Left renal cortex interstitium (tissue), 4 donors: ENCODE measurements around the gene CSDE1. TPM values are rescaled to one million over a fixed set of nuclear protein-coding genes. Genes with fewer than 3 reads are reported as not detected.

Source experiments
- DNase-seq, 4 donors: peaks; one replicate each; pipeline ENCODE4 v3.0.0-alpha.2; 2013; ENCODE audit warnings: low read depth in 4 of 4, low spot score in 2 of 4, missing footprints in 1 of 4
- polyA plus RNA-seq, 4 donors: library from polyadenylated mRNA; unstranded; fragments of 120-200 nt; gene quantifications; one replicate each; pipeline ENCODE4 v1.2.1, GENCODE V29; 2013; ENCODE audit not compliant: insufficient read length in 4 of 4

CSDE1 gene
- polyA plus RNA-seq, 4 donors = 370 to 480 (median 422) TPM

DNA sequence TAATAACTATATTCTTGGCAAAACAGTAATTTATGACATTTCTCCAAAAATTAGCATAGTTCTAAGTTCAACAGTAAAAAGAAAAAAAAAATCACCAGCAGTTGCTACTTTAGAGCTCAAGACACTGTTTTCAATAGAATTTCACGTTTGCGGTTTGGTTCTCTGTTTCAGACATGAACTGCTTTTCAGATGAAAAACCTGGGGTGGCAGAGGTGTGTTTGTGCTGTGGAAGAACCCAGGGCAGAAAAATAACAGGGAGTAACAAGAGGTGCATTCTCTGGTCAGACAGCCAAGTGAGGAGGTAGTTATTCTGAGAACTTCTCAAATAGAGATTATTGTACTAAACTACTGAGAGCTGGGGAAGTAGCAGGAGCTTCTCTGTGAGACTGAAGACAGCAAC, 50.2 kb downstream of the CSDE1 start:
- no peak for DNase-seq

- no peak for DNase-seq
Observed at GRCh38 chr1:114703242-114703641, 54.5 kb downstream of the CSDE1 start.

DNA sequence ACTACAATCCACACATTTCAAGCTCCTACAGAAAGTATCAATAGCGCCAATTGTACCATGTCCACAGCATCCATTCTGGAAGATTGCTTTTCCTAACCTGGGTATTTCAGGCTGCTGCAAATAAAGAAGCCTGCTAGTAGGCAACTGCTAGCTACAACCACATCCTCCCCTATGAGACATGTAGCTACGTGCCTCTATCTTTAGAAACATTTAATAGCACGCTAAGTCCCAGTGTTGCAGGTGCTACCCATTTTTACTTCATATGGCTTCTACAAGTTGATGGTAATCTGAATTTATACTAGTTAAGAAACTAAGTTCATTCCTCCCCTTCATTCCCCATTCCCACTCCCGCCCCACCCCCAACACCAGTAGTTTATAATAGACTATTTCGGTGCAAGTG, 55.0 kb downstream of the CSDE1 start:
- no peak for DNase-seq

DNA sequence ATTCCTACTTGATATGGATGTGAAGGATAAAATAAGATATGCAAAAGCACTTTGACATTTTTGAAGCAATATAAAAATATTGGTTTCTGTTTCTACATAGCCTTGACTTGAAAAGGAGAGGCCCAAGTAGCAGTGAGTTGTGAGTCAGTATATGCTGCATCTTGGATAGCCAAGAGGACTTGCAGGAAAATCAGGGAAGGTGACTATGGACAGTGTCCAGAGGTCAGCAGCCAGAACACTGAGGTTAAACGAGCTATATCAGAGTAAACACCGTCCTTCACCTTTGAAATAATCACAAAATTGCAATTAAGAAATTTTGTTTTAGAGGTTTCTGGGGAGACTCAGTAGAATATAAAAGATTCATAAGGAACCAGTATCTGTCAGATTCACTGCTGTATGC, 55.9 kb downstream of the CSDE1 start:
- no peak for DNase-seq

- no peak for DNase-seq
Observed at GRCh38 chr1:114700036-114700600, 57.7 kb downstream of the CSDE1 start.

DNA sequence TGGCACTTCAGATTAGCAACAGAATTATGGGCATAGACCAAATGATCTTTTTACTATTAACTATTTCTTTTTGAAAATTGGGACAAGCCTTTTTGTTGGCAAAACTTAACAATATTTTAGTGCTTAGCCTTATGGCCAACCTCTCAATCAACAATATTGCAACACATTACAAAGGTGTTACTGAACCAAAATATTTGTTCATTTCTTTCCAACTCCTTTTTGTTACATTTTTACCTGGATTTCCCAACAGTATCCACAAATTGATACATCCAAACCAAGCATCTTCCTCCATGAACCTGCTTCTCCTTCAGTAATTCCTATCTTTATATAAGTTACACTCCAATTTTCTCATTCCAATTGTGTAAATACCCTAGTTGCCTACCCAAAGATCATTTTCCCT, 61.0 kb downstream of the CSDE1 start:
- DNase-seq = no peak

GRCh38 chr1:114695430-114696058, 62.2 kb downstream of the CSDE1 start, which contains the start of gene AMPD1:
Gene AMPD1 (minus strand): TSS chr1:114695546. CDS start chr1:114695471, 75 bp downstream.
- no peak for DNase-seq

DNA sequence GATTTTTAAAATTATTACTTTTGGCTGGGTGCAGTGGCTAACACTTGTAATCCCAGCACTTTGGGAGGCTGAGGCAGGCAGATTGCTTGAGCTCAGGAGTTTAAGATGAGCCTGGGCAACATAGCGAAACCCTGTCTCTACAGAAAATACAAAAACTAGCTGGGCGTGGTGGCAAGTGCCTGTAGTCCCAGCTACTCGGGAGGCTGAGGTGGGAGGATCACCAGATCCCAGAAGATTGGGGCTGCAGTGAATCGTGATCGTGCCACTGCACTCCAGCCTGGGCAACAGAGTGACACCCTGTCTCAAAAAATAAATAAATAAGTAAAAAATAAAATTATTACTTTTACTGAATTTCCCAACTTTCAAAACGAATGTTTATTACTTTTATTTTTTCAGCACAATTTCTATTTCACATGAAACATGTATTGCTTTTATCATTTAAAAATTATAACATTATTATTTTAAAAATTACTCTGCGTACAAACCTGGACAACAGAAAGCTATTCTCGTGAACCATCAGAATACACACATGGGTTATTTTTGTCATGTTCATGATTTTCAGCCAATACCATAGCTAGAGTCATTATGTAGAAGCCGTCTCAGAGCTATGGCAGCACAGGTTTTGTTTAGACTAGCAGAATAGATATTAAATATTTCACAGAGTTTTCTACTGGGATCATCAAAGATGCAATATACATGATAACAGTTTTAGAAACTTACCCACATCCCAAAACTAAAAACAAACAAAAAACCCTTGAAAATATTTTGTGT, 63.1 kb downstream of the CSDE1 start:
- DNase-seq = no peak

- no peak for DNase-seq
Observed at GRCh38 chr1:114692947-114693346, 64.8 kb downstream of the CSDE1 start.

DNA sequence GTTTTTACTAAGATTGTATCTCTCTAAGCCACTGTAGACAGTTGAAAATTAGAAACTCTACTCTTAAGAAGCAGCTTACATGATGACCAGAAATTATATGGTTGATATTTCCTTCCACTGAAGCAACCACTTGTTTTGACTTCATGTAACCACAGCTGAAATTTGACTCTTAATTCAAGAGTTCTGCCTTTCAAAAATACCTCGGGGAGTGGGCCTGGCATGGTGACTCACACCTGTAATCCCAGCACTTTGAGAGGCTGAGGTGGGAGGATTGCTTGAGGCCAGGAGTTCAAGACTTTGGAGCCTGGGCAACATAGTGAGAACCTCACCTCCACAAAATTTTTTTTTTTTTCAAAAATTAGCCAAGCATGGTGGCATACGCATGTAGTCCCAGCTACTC, 66.7 kb downstream of the CSDE1 start:
- DNase-seq = no peak

DNA sequence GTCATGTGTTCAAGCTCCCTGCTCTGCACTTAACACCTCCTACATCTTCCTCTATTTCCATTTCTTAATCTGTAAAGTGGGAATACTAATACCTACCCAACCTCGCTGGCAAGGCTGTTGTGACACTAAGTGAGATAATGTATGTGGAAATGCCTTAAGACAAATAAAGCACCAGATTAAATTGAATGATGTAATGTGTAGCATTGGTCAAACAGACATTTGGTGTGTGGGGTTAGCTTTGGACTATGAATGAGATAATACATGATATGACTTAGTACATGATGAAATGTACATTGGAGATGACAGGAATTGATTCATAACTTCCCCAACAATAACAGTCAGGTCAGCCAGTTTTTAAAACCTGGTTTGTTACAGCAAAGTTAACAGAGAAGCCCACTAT, 67.6 kb downstream of the CSDE1 start:
- no peak for DNase-seq

DNA sequence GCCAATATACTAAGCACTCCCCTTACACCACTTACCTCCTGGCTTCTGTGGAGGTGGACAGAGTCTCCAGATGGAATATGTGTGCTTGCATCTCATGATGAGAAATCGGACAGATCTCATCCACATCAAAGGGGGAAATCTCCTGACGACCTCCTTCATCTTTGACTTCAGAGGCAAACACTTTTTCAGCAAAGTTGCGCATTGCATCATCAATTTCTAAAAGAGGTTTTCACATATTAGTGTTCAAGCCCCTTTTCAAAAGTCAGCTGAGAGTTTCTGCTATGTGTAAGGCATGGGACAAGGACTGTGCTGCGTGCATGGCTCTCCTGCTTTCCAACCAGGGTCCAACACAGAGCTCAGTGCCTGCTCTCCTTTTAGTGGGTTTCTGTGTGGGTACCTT, 69.3 kb downstream of the CSDE1 start:
- DNase-seq = no peak

DNA sequence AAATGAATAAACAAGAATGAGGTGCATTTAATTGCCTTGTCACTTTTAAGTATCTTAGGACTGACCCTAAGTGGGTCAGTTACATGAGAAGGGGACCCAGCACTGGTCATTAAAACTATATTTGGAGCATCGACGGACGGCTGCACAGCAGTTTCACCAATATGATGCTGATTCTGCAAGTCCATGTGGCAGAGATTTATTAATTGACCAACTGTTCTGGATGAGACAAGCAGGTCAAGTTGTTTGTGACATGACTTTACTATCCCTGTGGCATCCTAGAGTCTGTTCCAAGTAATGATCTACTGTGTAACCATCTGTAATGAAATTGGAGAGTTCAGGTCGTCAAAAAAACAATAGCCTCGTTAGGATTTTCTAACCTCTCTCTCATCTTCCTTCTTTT, 71.9 kb downstream of the CSDE1 start:
- no peak for DNase-seq

- no peak for DNase-seq
Observed at GRCh38 chr1:114677691-114678090, 80.1 kb downstream of the CSDE1 start.

DNA sequence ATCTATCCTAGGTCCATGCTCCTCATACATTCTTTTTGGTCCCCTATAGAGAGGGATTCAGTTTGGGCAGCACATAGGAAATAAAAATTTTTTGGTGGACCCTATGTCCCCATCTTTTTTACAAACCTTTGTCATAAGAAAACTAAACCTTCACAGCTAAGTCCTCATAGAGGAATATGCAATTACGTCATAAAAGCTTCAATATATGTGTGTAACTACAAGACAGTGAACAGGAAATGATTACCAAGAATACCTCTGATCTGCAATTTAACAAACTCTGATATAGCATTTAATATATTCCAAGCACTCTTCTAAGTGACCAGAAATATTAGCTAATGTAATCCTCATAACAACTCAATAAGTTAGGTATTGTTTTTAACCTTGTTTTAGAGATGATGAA, 81.7 kb downstream of the CSDE1 start:
- no peak for DNase-seq

- no peak for DNase-seq
Observed at GRCh38 chr1:114671939-114672275, 85.9 kb downstream of the CSDE1 start.

DNA sequence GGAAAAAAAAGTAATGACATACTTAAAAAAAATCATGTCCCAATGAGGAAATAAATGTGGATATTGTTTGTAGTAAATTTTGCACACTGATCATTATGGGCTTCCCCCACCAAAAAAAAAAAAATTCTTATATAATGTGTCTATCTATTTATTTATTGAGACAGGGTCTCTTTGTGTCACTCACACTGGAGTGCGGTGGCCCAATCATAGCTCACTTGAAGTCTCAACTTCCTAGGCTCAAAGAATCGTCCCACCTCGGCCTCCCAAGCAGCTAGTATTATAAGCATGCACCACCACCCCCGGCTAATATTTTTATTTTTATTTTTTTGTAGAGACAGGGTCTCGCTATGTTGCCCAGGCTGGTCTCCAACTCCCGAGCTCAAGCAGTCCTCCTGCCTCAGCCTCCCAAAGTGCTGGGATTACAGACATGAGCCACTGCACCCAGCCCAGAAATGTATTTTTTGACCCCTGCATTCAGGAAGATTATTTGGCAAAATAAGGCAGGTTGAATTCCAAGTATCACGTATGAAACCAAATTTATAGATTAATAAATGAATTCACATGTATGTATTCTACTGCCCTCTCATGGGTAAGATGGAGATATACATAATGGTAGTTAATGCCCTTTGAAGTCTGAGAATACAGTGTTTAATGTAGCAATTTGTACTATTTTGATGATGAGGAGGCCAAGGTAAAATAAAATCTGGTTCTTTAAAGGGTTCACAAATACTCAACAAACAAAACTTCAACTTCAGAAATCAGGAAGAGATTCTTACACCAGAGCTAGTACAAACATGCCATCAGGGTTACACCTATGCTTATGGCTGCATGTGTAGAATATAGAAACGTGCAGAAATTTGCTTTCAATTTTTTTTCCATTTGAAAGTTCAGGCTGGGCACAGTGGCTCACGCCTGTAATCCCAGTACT, 86.5 kb downstream of the CSDE1 start:
- DNase-seq = no peak

GRCh38 chr1:114670083-114671010, 87.4 kb downstream of the CSDE1 start:
- DNase-seq = peak; percentile 66 to 80 (median 76)

GRCh38 chr1:114669562-114670082, 88.2 kb downstream of the CSDE1 start, which contains the start of gene DENND2C:
Gene DENND2C (minus strand): TSS chr1:114670049. CDS start chr1:114625984, 44,065 bp downstream.
- DNase-seq = no peak
